ENCODE measurements around the gene CNTN1.

DNA sequence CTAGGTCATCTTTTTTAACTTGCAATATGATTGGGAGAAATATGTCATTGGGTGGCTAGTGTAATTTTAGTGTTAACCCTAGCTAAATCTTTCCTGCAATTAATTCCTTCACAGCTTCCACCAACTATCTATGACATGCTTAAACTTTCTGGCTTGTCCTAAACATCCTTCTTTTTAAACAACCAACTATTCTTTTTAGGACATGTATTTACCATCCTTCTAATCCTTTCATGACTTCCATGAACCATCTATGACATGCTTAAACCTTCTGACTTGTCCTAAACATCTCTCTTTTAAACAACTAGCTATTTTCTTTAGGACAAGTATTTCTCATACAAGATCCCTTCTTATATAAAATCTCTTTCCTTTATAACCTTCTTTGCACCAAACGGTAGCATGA is 316.2 kb downstream of the CNTN1 start:
- TF ChIP-seq, protein P1, sequence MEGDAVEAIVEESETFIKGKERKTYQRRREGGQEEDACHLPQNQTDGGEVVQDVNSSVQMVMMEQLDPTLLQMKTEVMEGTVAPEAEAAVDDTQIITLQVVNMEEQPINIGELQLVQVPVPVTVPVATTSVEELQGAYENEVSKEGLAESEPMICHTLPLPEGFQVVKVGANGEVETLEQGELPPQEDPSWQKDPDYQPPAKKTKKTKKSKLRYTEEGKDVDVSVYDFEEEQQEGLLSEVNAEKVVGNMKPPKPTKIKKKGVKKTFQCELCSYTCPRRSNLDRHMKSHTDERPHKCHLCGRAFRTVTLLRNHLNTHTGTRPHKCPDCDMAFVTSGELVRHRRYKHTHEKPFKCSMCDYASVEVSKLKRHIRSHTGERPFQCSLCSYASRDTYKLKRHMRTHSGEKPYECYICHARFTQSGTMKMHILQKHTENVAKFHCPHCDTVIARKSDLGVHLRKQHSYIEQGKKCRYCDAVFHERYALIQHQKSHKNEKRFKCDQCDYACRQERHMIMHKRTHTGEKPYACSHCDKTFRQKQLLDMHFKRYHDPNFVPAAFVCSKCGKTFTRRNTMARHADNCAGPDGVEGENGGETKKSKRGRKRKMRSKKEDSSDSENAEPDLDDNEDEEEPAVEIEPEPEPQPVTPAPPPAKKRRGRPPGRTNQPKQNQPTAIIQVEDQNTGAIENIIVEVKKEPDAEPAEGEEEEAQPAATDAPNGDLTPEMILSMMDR (IDR thresholded peaks at IDR 0.05) = no peak
- no peak for TF ChIP-seq EZH2 (IDR thresholded peaks at IDR 0.05; ENCODE audit: borderline replicate concordance, insufficient read depth, low read depth, low read length, poor library complexity, severe bottlenecking)
